ENCODE results near the gene SLC39A11. TPM values are rescaled to one million over a fixed set of nuclear protein-coding genes. Genes with fewer than 3 reads are reported as not detected.

Gene SLC39A11
- polyA plus RNA-seq, 1 of the 3 experiments (the other 2 are of a cell fraction), result 23.5 TPM

DNA sequence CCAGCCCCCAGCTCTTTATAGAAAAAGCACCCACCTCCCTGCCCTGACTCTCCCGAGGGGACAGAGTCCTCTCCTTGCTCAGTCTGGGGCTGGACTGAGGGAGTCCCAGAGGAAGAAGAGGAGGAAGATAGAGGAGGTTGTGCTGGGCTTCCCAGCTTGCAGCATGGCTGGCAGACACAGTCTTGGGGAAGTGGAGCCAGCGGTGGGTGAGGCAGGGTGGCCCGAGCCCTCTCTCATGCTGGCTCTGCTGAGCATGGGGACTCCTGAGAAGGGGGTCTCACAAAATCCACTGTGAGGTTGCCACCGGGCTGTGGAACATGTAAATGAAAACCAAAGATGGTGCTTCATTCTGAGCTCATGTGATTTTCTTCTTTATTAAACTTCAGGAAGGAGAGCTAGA lies 398.5 kb downstream of the SLC39A11 start:
- TF ChIP-seq ELF1 (IDR thresholded peaks at IDR 0.05) (no peak), TEAD4 (IDR thresholded peaks at IDR 0.05; ENCODE audit: borderline replicate concordance, insufficient read depth) (no peak), RXRA (IDR thresholded peaks at IDR 0.05; ENCODE audit: borderline replicate concordance, low read depth) (no peak), RCOR1 (IDR thresholded peaks at IDR 0.05; ENCODE audit: low read length) (no peak), EZH2phosphoT487 (IDR thresholded peaks at IDR 0.05; ENCODE audit: borderline replicate concordance, low read depth) (no peak), NRF1 (IDR thresholded peaks at IDR 0.05; ENCODE audit: low read depth, low read length) (no peak), SIN3A (IDR thresholded peaks at IDR 0.05; ENCODE audit: borderline replicate concordance, low read depth, low read length) (no peak), POLR2AphosphoS5 (IDR thresholded peaks at IDR 0.05; ENCODE audit: low read depth, low read length) (no peak), FOXJ3 (CRISPR knock-in tag; IDR thresholded peaks at IDR 0.05) (no peak), TAF1 (IDR thresholded peaks at IDR 0.05; ENCODE audit: borderline replicate concordance, low read depth, low read length) (no peak)
- TF ChIP-seq, protein P1, sequence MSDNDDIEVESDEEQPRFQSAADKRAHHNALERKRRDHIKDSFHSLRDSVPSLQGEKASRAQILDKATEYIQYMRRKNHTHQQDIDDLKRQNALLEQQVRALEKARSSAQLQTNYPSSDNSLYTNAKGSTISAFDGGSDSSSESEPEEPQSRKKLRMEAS (IDR thresholded peaks at IDR 0.05; ENCODE audit: low read depth), result no peak
- TF ChIP-seq, protein P2, sequence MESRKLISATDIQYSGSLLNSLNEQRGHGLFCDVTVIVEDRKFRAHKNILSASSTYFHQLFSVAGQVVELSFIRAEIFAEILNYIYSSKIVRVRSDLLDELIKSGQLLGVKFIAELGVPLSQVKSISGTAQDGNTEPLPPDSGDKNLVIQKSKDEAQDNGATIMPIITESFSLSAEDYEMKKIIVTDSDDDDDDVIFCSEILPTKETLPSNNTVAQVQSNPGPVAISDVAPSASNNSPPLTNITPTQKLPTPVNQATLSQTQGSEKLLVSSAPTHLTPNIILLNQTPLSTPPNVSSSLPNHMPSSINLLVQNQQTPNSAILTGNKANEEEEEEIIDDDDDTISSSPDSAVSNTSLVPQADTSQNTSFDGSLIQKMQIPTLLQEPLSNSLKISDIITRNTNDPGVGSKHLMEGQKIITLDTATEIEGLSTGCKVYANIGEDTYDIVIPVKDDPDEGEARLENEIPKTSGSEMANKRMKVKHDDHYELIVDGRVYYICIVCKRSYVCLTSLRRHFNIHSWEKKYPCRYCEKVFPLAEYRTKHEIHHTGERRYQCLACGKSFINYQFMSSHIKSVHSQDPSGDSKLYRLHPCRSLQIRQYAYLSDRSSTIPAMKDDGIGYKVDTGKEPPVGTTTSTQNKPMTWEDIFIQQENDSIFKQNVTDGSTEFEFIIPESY (IDR thresholded peaks at IDR 0.05; ENCODE audit: borderline replicate concordance, low read depth), result no peak
- H3K4me2 ChIP-seq, result no peak overlapping the region
- ChIA-PET POLR2A (no interaction called here), CTCF (interaction anchor here (0.9 to 6.9 kb wide), 4 partner anchors 31 to 476 kb away, joined by 3 to 39 read pairs (median 16); no protein-coding TSS in a partner anchor)
- no peak overlapping the region for H3K27ac ChIP-seq (ENCODE audit: low read depth in 2 of 2, low read length in 1 of 2)
- H3K27me3 ChIP-seq (ENCODE audit: insufficient read depth), result no peaks in the 10 kb centered on the region
- no peak overlapping the region for H3K9ac ChIP-seq
- H3F3A ChIP-seq (replicated peaks; ENCODE audit: insufficient read depth), result peaks cover 27% of the 10 kb centered on the region
- no peak for DNase-seq
- WGBS (ENCODE audit: low lambda C conversion rate), result 81% methylated on average over 4 of the region's 4 CpGs
- no peak overlapping the region for H3K4me3 ChIP-seq (ENCODE audit: low read depth in 2 of 2, low read length in 1 of 2)
- H3K9me2 ChIP-seq, result no peaks in the 10 kb centered on the region
- H3K36me3 ChIP-seq (replicated peaks in 1 of 2; ENCODE audit: control insufficient read depth in 1 of 2, insufficient read depth in 2 of 2, low read length in 1 of 2), result no peaks in the 10 kb centered on the region
- H4K20me1 ChIP-seq (ENCODE audit: insufficient read depth), result no peaks in the 10 kb centered on the region
- H3K79me2 ChIP-seq (ENCODE audit: insufficient read depth), result no peaks in the 10 kb centered on the region
- H2AFZ ChIP-seq (ENCODE audit: low read depth), result no peak overlapping the region
- H3K9me3 ChIP-seq, result no peaks in the 10 kb centered on the region
- peaks cover 26 to 30% of the 10 kb centered on the region in 2 experiments for H3K4me1 ChIP-seq (ENCODE audit: control insufficient read depth in 1 of 2, insufficient read depth in 2 of 2, low read depth in 1 of 2, low read length in 1 of 2)

DNA sequence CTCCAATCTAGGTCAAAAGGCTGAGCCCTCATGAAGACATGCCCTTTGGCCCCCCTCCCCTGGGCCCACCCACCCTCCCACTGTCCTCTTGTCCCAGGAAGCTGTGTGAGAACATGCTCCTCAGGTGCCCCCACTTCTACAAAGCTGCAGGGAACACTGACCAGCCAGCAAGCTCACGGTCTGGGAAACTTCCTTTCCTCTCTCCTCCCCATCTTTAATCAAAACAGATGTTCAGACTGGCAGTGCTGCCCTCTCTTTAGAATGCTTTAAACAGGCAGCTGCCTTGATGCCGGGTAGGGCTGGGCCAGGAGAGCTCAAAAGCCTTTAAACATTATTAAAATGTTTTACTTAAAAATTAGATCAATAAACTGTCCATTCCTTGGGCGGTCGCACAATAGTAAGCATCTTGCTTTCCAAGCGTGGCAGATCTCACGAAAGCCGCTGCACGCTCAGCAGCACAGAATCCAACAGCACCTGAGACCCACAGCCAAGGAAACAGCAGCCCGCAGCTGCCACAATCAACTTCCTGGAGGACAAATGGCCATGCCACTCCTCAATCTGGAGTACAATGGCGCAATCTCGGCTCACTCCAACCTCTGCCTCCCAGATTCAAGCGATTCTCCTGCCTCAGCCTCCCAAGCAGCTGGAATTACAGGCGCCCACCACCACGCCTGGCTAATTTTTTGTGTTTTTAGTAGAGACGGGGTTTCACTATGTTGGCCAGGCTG lies 399.2 kb downstream of the SLC39A11 start:
- TF ChIP-seq TAF1 (IDR thresholded peaks at IDR 0.05; ENCODE audit: borderline replicate concordance, low read depth, low read length), result no peak
- TF ChIP-seq TCF12 (IDR thresholded peaks at IDR 0.05), result peak; percentile 49
- Histone ChIP-seq H2AFZ (ENCODE audit: low read depth) (no peak overlapping the region), H3K4me1 (ENCODE audit: control insufficient read depth in 1 of 2, insufficient read depth in 2 of 2, low read depth in 1 of 2, low read length in 1 of 2) (peaks cover 23 to 29% of the 10 kb centered on the region in 2 experiments; a peak in 3 of 4 replicates), H4K20me1 (ENCODE audit: insufficient read depth) (no peaks in the 10 kb centered on the region), H3K9ac (no peak overlapping the region), H3K79me2 (ENCODE audit: insufficient read depth) (no peaks in the 10 kb centered on the region), H3K9me3 (no peaks in the 10 kb centered on the region), H3K27ac (ENCODE audit: low read depth in 2 of 2, low read length in 1 of 2) (peak overlapping the region; percentile 74 to 91), H3K27me3 (ENCODE audit: insufficient read depth) (no peaks in the 10 kb centered on the region), H3K9me2 (no peaks in the 10 kb centered on the region), H3F3A (replicated peaks; ENCODE audit: insufficient read depth) (peaks cover 27% of the 10 kb centered on the region), H3K36me3 (replicated peaks in 1 of 2; ENCODE audit: control insufficient read depth in 1 of 2, insufficient read depth in 2 of 2, low read length in 1 of 2) (no peaks in the 10 kb centered on the region), H3K4me2 (no peak overlapping the region), H3K4me3 (ENCODE audit: low read depth in 2 of 2, low read length in 1 of 2) (no peak overlapping the region)
- whole genome bisulfite sequencing (ENCODE audit: low lambda C conversion rate), result 90% methylated on average over 15 of the region's 15 CpGs
- peak; percentile 74 for DNase-seq
- POLR2A ChIA-PET, result no interaction called here
- CTCF ChIA-PET, result interaction anchor here (1.3 to 6.9 kb wide), 4 partner anchors 25 to 136 kb away, joined by 3 to 39 read pairs (median 16); no protein-coding TSS in a partner anchor
